Naive B cell (primary cell): Measurements from ENCODE around the gene MRPL38. TPM values are rescaled to one million over a fixed set of nuclear protein-coding genes. Genes with fewer than 3 reads are reported as not detected.
"Not testable (repeated sequence)": the region's sequence is repeated elsewhere in the genome, so short reads cannot be mapped to it uniquely, and the experiment has no call there.

Experiments used
- ATAC-seq, 2 donors: fragments of 150-1000 bp; cut with Tn5 transposase; 2 replicates each; pipeline ENCODE4 v1.10.0; 2021; ENCODE audit warnings: low read depth in 2 of 2, mild to moderate bottlenecking in 2 of 2, moderate library complexity in 2 of 2
- DNase-seq: peaks from one replicate; pipeline ENCODE4 v3.0.0; 2022
- H3K27ac Mint-ChIP-seq, 6 donors: one replicate each; pipeline ENCODE4 v1.8.0; 2020 to 2022; ENCODE audit warnings: mild to moderate bottlenecking in 6 of 6, mixed read lengths in 6 of 6, moderate library complexity in 5 of 6, inconsistent platforms in 2 of 6
- H3K27me3 Mint-ChIP-seq, 3 donors: one replicate each; pipeline ENCODE4 v1.8.0; 2021 to 2022; ENCODE audit warnings: mixed read lengths in 3 of 3, mild to moderate bottlenecking in 1 of 3
- H3K36me3 Mint-ChIP-seq, 2 donors: one replicate each; pipeline ENCODE4 v1.8.0; 2020 to 2022; ENCODE audit warnings: mixed read lengths in 2 of 2, inconsistent platforms in 1 of 2, mild to moderate bottlenecking in 1 of 2
- H3K4me1 Mint-ChIP-seq, 3 donors: one replicate each; pipeline ENCODE4 v1.8.0; 2020 to 2022; ENCODE audit warnings: mixed read lengths in 3 of 3, inconsistent platforms in 1 of 3, mild to moderate bottlenecking in 1 of 3, moderate library complexity in 1 of 3
- H3K4me3 Mint-ChIP-seq, 8 donors: one replicate each; pipeline ENCODE4 v1.8.0; 2020 to 2022; ENCODE audit warnings: mild to moderate bottlenecking in 8 of 8, mixed read lengths in 8 of 8, moderate library complexity in 8 of 8, inconsistent platforms in 2 of 8
- H3K9me3 Mint-ChIP-seq, 7 donors: one replicate each; pipeline ENCODE4 v1.8.0; 2020 to 2022; ENCODE audit warnings: mixed read lengths in 7 of 7, mild to moderate bottlenecking in 5 of 7, inconsistent platforms in 2 of 7, moderate library complexity in 1 of 7
- polyA plus RNA-seq, 6 donors: library from polyadenylated mRNA; unstranded; fragments of 300-500 nt; fragmentation: Illumina TruSeq; gene quantifications; one replicate each; pipeline ENCODE4 v1.2.3, GENCODE V29; 2021; ENCODE audit warnings: low read depth in 6 of 6

The MRPL38 gene
- polyA plus RNA-seq, 6 donors from 2014 or later, result 47.3 to 68.8 (median 59.7) TPM

DNA sequence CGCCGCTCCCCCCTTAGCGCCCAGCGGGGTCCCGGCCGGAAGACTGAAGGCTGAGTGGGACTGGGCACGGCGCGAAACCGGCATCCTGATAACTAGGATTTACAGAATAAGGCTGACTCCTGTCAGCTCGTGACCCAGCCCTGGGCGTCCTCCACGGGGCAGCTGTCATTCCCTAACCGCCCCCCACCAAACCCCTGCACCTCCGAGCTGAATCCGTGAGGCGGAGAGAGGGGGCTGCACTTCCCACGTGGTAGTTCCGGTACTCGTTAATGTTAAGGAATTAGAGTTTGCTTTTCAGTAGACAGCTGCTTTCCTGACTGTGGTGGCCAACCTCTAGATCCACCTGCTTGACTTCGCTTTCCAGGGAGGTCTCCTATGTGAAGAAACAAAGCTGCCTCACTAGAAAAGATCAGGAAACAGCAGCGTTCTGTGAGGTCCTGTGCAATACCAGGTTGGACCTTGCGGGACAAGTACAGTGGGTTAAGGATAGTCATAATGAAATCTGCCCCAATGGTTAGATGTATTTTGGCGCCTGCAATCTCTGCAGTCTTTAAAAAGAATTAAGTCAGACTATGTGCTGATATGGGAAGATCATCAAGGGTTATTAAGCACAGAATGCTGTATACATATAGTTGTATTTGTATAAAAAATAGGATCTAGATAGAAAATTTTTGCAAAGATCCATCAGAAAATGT, 48.5 kb downstream of the MRPL38 start:
- no peak for DNase-seq
- peaks cover 20 to 55% (median 43%) of the 10 kb centered on the region in 3 donors for H3K4me1 Mint-ChIP-seq
- peak overlapping the region in 1 of 8 donors; percentile 93 for H3K4me3 Mint-ChIP-seq
- H3K27ac Mint-ChIP-seq, result peak overlapping the region in 4 of 6 donors; percentile 85 to 96 (median 92)
- H3K27me3 Mint-ChIP-seq, result no peaks in the 10 kb centered on the region
- no peaks in the 10 kb centered on the region for H3K9me3 Mint-ChIP-seq
- ATAC-seq, result no peak
- no peaks in the 10 kb centered on the region for H3K36me3 Mint-ChIP-seq

DNA sequence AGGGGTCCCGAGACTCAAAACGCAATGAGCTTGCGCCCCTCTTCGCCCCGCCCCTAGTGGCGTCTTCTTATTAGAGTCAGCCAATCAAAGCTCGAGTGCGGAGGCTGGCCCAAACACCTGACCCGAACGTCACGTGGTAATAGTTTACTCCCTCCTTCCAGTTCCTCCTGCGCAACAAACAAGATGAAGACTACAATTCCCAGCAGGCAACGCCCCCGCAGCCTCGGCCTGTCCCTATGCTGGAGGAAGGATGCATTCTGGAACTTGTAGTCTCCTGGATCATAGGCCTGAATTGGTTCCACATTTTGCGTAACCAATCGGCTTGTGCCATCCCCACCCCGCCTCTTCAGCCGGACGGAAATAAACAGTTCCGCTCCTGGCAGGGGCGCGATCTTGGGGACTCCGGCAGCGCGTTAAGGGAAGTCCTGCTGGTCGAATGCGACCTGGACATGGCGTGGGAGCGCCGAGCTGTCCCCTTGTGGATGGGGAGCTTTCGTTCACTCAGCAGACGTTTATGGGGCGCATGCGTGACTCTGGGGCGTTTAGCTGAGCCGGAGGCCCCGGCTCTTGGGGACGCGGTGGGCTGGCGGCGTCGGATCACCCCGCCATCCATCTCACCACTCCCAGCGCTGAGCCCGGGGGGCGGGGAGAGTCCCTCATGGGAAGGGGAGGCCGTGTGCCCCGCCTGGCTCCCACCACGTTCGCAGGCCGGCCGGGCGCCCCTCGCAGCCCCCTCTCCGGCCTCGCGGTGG, 49.2 kb downstream of the MRPL38 start, which contains the start of gene WBP2:
WBP2 (minus strand) TSS at position 26 of the 752 bp plus-strand sequence. CDS start 38 bp downstream, outside the sequence.
- peaks cover 20 to 55% (median 38%) of the 10 kb centered on the region in 3 donors for H3K4me1 Mint-ChIP-seq
- no peaks in the 10 kb centered on the region for H3K36me3 Mint-ChIP-seq
- no peaks in the 10 kb centered on the region for H3K9me3 Mint-ChIP-seq
- peak within 1 kb of the TSS in 1 of 8 donors; percentile 93 for H3K4me3 Mint-ChIP-seq
- peak; percentile 79 to 83 for ATAC-seq
- no peaks in the 10 kb centered on the region for H3K27me3 Mint-ChIP-seq
- DNase-seq, result peak; percentile 98
- H3K27ac Mint-ChIP-seq, result peak within 1 kb of the TSS in 4 of 6 donors; percentile 85 to 96 (median 93)

- H3K27me3 Mint-ChIP-seq, result no peaks in the 10 kb centered on the region
- no peak overlapping the region for H3K27ac Mint-ChIP-seq
- peaks cover 20 to 55% (median 38%) of the 10 kb centered on the region in 3 donors for H3K4me1 Mint-ChIP-seq
- DNase-seq (no peak), ATAC-seq (peak; percentile 2 to 4)
- no peaks in the 10 kb centered on the region for H3K9me3 Mint-ChIP-seq
- no peak overlapping the region for H3K4me3 Mint-ChIP-seq
- no peaks in the 10 kb centered on the region for H3K36me3 Mint-ChIP-seq
Observed at GRCh38 chr17:75854881-75855309, 49.8 kb downstream of the MRPL38 start.

DNA sequence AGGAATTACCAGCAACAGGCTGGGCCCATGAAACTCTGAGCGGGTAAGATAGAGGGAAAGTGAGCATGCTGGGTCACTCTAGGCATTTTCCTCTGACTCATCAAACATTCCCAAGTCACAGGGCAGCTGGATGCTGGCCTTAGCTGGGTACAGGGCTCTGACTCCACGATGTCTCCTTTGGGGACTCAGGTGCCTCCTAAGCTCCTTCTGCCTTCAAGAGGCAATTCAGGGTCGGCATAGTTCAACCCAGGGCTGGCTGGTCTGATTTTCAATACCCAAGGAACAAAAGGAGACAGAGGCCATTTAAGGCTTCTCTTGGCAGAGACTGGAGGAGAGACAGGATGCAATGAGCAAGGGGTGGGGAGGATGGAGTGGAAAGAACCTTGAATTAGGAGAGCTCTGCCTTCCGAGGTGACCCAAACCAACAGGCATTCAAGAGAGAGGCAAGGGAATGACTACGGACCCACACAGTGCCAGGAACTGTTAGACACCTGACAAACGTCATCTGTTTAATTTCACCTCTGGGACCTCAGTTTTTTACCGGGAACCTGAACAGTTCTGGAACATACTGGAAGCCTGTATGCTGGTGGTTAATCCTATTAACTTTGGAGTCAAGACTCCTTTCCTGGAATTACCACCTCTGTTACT, 50.5 kb downstream of the MRPL38 start:
- ATAC-seq, result no peak
- Mint-ChIP-seq H3K9me3 (no peaks in the 10 kb centered on the region), H3K27ac (peak overlapping the region in 1 of 6 donors; percentile 91), H3K36me3 (no peaks in the 10 kb centered on the region), H3K4me1 (peaks cover 20 to 52% (median 35%) of the 10 kb centered on the region in 3 donors), H3K4me3 (no peak overlapping the region), H3K27me3 (no peaks in the 10 kb centered on the region)
- no peak for DNase-seq

- H3K27me3 Mint-ChIP-seq, result no peaks in the 10 kb centered on the region
- H3K36me3 Mint-ChIP-seq, result peaks cover 1% of the 10 kb centered on the region in 2 donors
- no peak for ATAC-seq
- no peaks in the 10 kb centered on the region for H3K9me3 Mint-ChIP-seq
- H3K4me1 Mint-ChIP-seq, result peaks cover 14 to 51% (median 28%) of the 10 kb centered on the region in 3 donors
- H3K4me3 Mint-ChIP-seq, result peak overlapping the region in 4 of 8 donors; percentile 37 to 82 (median 62)
- H3K27ac Mint-ChIP-seq, result peak overlapping the region in 3 of 6 donors; percentile 3 to 39 (median 38)
- DNase-seq, result no peak
Observed at GRCh38 chr17:75853433-75853832, 51.3 kb downstream of the MRPL38 start.

- H3K9me3 Mint-ChIP-seq, ATAC-seq, H3K27me3 Mint-ChIP-seq, DNase-seq: not testable (repeated sequence)
- peaks cover 4 to 11% of the 10 kb centered on the region in 2 donors for H3K36me3 Mint-ChIP-seq
- H3K27ac Mint-ChIP-seq, result peak overlapping the region in 1 of 6 donors; percentile 30
- H3K4me3 Mint-ChIP-seq, result peak overlapping the region in 2 of 8 donors; percentile 63 to 73
- H3K4me1 Mint-ChIP-seq, result peaks cover 18 to 42% (median 36%) of the 10 kb centered on the region in 3 donors
Observed at GRCh38 chr17:75851693-75851991, 53.0 kb downstream of the MRPL38 start.

GRCh38 chr17:75850928-75851692, 53.6 kb downstream of the MRPL38 start:
- no peaks in the 10 kb centered on the region for H3K9me3 Mint-ChIP-seq
- no peak for ATAC-seq
- H3K4me1 Mint-ChIP-seq, result peaks cover 12 to 42% (median 31%) of the 10 kb centered on the region in 3 donors
- no peaks in the 10 kb centered on the region for H3K27me3 Mint-ChIP-seq
- H3K36me3 Mint-ChIP-seq, result peaks cover 4 to 11% of the 10 kb centered on the region in 2 donors
- no peak for DNase-seq
- H3K27ac Mint-ChIP-seq, result peak overlapping the region in 1 of 6 donors; percentile 30
- peak overlapping the region in 3 of 8 donors; percentile 6 to 73 (median 63) for H3K4me3 Mint-ChIP-seq

DNA sequence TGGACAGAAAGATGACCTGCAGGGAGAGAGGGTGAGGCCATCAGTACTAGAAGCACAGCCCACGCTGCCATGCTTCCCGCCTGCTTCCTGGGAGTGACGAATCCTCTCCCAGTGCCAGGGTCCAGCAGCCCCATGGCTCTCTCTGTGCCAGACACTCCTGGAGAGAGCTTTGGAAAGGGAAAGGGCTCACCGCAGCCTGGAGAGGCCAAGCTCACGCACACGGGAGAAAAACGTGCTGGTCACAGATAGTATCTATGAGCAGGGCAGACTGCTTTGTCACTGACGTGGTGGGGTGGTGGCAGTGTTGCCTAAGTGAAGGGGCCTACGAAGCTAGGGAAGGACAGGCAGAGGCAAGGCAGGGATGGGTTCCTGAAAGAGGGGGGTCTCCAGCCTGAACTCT, 55.0 kb downstream of the MRPL38 start:
- DNase-seq (no peak), ATAC-seq (no peak)
- no peaks in the 10 kb centered on the region for H3K9me3 Mint-ChIP-seq
- H3K36me3 Mint-ChIP-seq, result peaks cover 4 to 11% of the 10 kb centered on the region in 2 donors
- peaks cover 17 to 53% (median 41%) of the 10 kb centered on the region in 3 donors for H3K4me1 Mint-ChIP-seq
- H3K4me3 Mint-ChIP-seq, result peak overlapping the region in 1 of 8 donors; percentile 58
- no peak overlapping the region for H3K27ac Mint-ChIP-seq
- H3K27me3 Mint-ChIP-seq, result no peaks in the 10 kb centered on the region

DNA sequence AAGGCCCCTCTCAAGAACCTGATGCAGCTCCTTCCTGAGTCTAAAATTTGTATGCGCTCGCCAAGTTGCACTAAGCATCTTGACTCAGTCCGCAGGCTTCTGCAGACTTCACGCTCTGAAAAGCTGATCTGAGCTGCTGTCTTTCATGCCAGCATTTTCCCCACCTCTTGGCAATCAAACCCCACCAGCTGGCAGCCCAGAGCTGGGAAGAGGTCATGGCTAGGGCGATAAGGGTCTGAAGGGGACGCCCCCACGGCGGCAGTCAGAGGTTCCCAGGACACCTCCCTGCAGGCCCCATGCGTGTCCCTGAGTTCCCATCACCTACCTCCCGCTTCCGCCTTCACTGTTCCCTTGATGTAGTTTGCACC, 55.4 kb downstream of the MRPL38 start:
- DNase-seq (no peak), ATAC-seq (no peak)
- H3K4me1 Mint-ChIP-seq, result peaks cover 16 to 49% (median 37%) of the 10 kb centered on the region in 3 donors
- no peaks in the 10 kb centered on the region for H3K9me3 Mint-ChIP-seq
- no peak overlapping the region for H3K27ac Mint-ChIP-seq
- H3K27me3 Mint-ChIP-seq, result no peaks in the 10 kb centered on the region
- no peak overlapping the region for H3K4me3 Mint-ChIP-seq
- H3K36me3 Mint-ChIP-seq, result peaks cover 4 to 11% of the 10 kb centered on the region in 2 donors

Other genes with a start within 250 kb of the MRPL38 start
- 10 to 100 TPM in 5 of 6 donors, 1 to 10 TPM in 1; 3.6 to 29.4 (median 16.3) TPM for gene RECQL5, start 237.7 kb downstream of the MRPL38 start, polyA plus RNA-seq
- 100 to 1,000 TPM in 1 of 6 donors, 10 to 100 TPM in 5; 72.3 to 105 (median 95.6) TPM for gene SAP30BP, start 237.5 kb downstream of the MRPL38 start, polyA plus RNA-seq
- 1 to 10 TPM in 2 of 6 donors, under 1 TPM in 2, not detected in 2; 0.67 to 1.6 (median 1.1) TPM for gene ITGB4, start 183.4 kb downstream of the MRPL38 start, polyA plus RNA-seq
- 10 to 100 TPM in 4 of 6 donors, 1 to 10 TPM in 2; 8.3 to 21.9 (median 14.6) TPM for gene GALK1, start 139.7 kb downstream of the MRPL38 start, polyA plus RNA-seq
- gene UNK, start 120.1 kb downstream of the MRPL38 start, polyA plus RNA-seq, result 10 to 100 TPM; 31.1 to 50.1 (median 37.7) TPM
- 10 to 100 TPM; 11.5 to 31.5 (median 20.5) TPM for gene UNC13D, start 60.5 kb downstream of the MRPL38 start, polyA plus RNA-seq
- gene WBP2, start 49.5 kb downstream of the MRPL38 start, polyA plus RNA-seq, result 100 to 1,000 TPM in 2 of 6 donors, 10 to 100 TPM in 4; 73.4 to 134 (median 87.6) TPM
- 1 to 10 TPM in 3 of 6 donors, under 1 TPM in 2, not detected in 1; 0.97 to 2.2 (median 1.7) TPM for gene TRIM47, start 26.3 kb downstream of the MRPL38 start, polyA plus RNA-seq
- gene TRIM65, start 7.9 kb downstream of the MRPL38 start, polyA plus RNA-seq, result 10 to 100 TPM; 15.4 to 33.0 (median 23.4) TPM
- gene FBF1, start 36.2 kb upstream of the MRPL38 start, polyA plus RNA-seq, result 1 to 10 TPM; 1.5 to 5.0 (median 2.9) TPM
- 10 to 100 TPM in 3 of 6 donors, 1 to 10 TPM in 3; 6.4 to 15.5 (median 10.6) TPM for gene ACOX1, start 74.3 kb upstream of the MRPL38 start, polyA plus RNA-seq
- gene TEN1, start 74.4 kb upstream of the MRPL38 start, polyA plus RNA-seq, result 10 to 100 TPM; 24.4 to 62.0 (median 31.3) TPM
- gene CDK3, start 96.0 kb upstream of the MRPL38 start, polyA plus RNA-seq, result 1 to 10 TPM in 1 of 6 donors, under 1 TPM in 3, not detected in 2; 0.66 to 5.9 (median 0.76) TPM
- gene EVPL, start 122.4 kb upstream of the MRPL38 start, polyA plus RNA-seq, result not detected
- 10 to 100 TPM; 31.4 to 68.1 (median 53.0) TPM for gene SRP68, start 167.6 kb upstream of the MRPL38 start, polyA plus RNA-seq
- gene GALR2, start 169.9 kb upstream of the MRPL38 start, polyA plus RNA-seq, result 1 to 10 TPM in 2 of 6 donors, under 1 TPM in 3, not detected in 1; 0.31 to 2.6 (median 0.72) TPM
- gene ZACN, start 174.3 kb upstream of the MRPL38 start, polyA plus RNA-seq, result 1 to 10 TPM in 2 of 6 donors, under 1 TPM in 2, not detected in 2; 0.70 to 1.6 (median 1.1) TPM
- gene EXOC7, start 198.9 kb upstream of the MRPL38 start, polyA plus RNA-seq, result 10 to 100 TPM; 40.8 to 64.9 (median 54.0) TPM
- gene FOXJ1, start 236.4 kb upstream of the MRPL38 start, polyA plus RNA-seq, result not detected